RWPE2 (cell line): ENCODE measurements around the gene CCDC158.
"Not testable (repeated sequence)": the region's sequence is repeated elsewhere in the genome, so short reads cannot be mapped to it uniquely, and the experiment has no call there.

Experiments used
- ATAC-seq: fragments of 200-7000 bp; cut with Tn5 transposase; 3 replicates; pipeline ENCODE4 v1.9.1; 2021; ENCODE audit warnings: low read depth
- DNase-seq: peaks from one replicate; pipeline ENCODE4 v3.0.0-alpha.2; 2020; ENCODE audit warnings: low spot score
- H3K27ac ChIP-seq: fragments of 450-650 bp; 2 replicates; pipeline ENCODE4 v1.5.1; 2017; ENCODE audit warnings: mild to moderate bottlenecking; ENCODE audit not compliant: poor library complexity, severe bottlenecking
- H3K27me3 ChIP-seq: fragments of 250-450 bp; sonication (Bioruptor Pico); 2 replicates; pipeline ENCODE4 v1.5.1; 2021; ENCODE audit warnings: mild to moderate bottlenecking, moderate library complexity; ENCODE audit not compliant: insufficient read depth, poor library complexity, severe bottlenecking
- H3K36me3 ChIP-seq: fragments of 250-450 bp; sonication (Bioruptor Pico); 2 replicates; pipeline ENCODE4 v1.5.1; 2020; ENCODE audit warnings: low read depth, mild to moderate bottlenecking, moderate library complexity
- H3K4me1 ChIP-seq: fragments of 250-450 bp; sonication (Bioruptor Pico); 2 replicates; pipeline ENCODE4 v1.5.1; 2021; ENCODE audit warnings: mild to moderate bottlenecking, moderate library complexity; ENCODE audit not compliant: insufficient read depth, poor library complexity, severe bottlenecking
- H3K4me3 ChIP-seq: fragments of 250-450 bp; sonication (Bioruptor Pico); 2 replicates; pipeline ENCODE4 v1.5.1; 2021; ENCODE audit warnings: mild to moderate bottlenecking, moderate library complexity; ENCODE audit not compliant: severe bottlenecking
- H3K9me3 ChIP-seq: fragments of 250-450 bp; sonication (Bioruptor Pico); 2 replicates; pipeline ENCODE4 v1.5.1; 2021; ENCODE audit warnings: mild to moderate bottlenecking, moderate library complexity; ENCODE audit not compliant: severe bottlenecking
- CTCF ChIP-seq: fragments of 450-650 bp; IDR thresholded peaks from one replicate; pipeline ENCODE4 v1.5.1; 2017; ENCODE audit warnings: mild to moderate bottlenecking, moderate library complexity; ENCODE audit not compliant: poor library complexity, severe bottlenecking

The CCDC158 gene

GRCh38 chr4:76364763-76365162 is 56.2 kb downstream of the CCDC158 start:
- H3K4me3 ChIP-seq = no peak overlapping the region
- H3K36me3 ChIP-seq = no peaks in the 10 kb centered on the region
- no peak for DNase-seq
- no peak for ATAC-seq
- H3K27ac ChIP-seq = no peak overlapping the region
- H3K4me1 ChIP-seq = no peaks in the 10 kb centered on the region
- TF ChIP-seq CTCF = no peak
- no peaks in the 10 kb centered on the region for H3K9me3 ChIP-seq
- no peaks in the 10 kb centered on the region for H3K27me3 ChIP-seq

- H3K36me3 ChIP-seq = no peaks in the 10 kb centered on the region
- ATAC-seq = no peak
- no peak for TF ChIP-seq CTCF
- H3K27ac ChIP-seq = no peak overlapping the region
- no peaks in the 10 kb centered on the region for H3K27me3 ChIP-seq
- DNase-seq = no peak
- H3K4me1 ChIP-seq = no peaks in the 10 kb centered on the region
- H3K4me3 ChIP-seq = no peak overlapping the region
- H3K9me3 ChIP-seq = no peaks in the 10 kb centered on the region
Measured at GRCh38 chr4:76363556-76364290, 57.2 kb downstream of the CCDC158 start.

GRCh38 chr4:76361689-76362412 is 59.1 kb downstream of the CCDC158 start:
- ATAC-seq (no peak), DNase-seq (no peak)
- Histone ChIP-seq H3K9me3 (peaks cover 5% of the 10 kb centered on the region), H3K27ac (no peak overlapping the region), H3K4me3 (no peak overlapping the region), H3K27me3 (no peaks in the 10 kb centered on the region), H3K4me1 (no peaks in the 10 kb centered on the region), H3K36me3 (no peaks in the 10 kb centered on the region)
- no peak for TF ChIP-seq CTCF

- H3K4me1 ChIP-seq = not testable (repeated sequence)
Measured at GRCh38 chr4:76359881-76360466, 61.0 kb downstream of the CCDC158 start.

GRCh38 chr4:76357981-76358380 is 63.0 kb downstream of the CCDC158 start:
- H3K27ac ChIP-seq = no peak overlapping the region
- TF ChIP-seq CTCF = no peak
- DNase-seq (no peak), ATAC-seq (no peak)
- H3K27me3 ChIP-seq = no peaks in the 10 kb centered on the region
- peaks cover 5% of the 10 kb centered on the region for H3K9me3 ChIP-seq
- no peak overlapping the region for H3K4me3 ChIP-seq
- no peaks in the 10 kb centered on the region for H3K4me1 ChIP-seq
- H3K36me3 ChIP-seq = no peaks in the 10 kb centered on the region

More at GRCh38 chr4:76359881-76360466, 61.0 kb downstream of the CCDC158 start:
- not testable (repeated sequence) for H3K27me3 ChIP-seq, H3K27ac ChIP-seq, H3K36me3 ChIP-seq, H3K9me3 ChIP-seq, H3K4me3 ChIP-seq, ATAC-seq, DNase-seq
